Upper lobe of left lung (tissue), 6 donors: ENCODE data around the gene NPC1. TPM values are rescaled to one million over a fixed set of nuclear protein-coding genes. Genes with fewer than 3 reads are reported as not detected.
A peak's percentile ranks its signal among the peaks of the same experiment; 100 is the strongest.

Experiments
- ATAC-seq, 2 donors: fragments of 200-7000 bp; cut with Tn5 transposase; one replicate each; pipeline ENCODE4 v1.9.1; 2022; ENCODE audit warnings: mild to moderate bottlenecking in 2 of 2, moderate library complexity in 2 of 2; ENCODE audit not compliant: low FRiP score in 2 of 2
- DNase-seq, 2 donors: peaks; one replicate each; pipeline ENCODE4 v3.0.0-alpha.2; 2019 to 2020
- H3K27ac ChIP-seq, 4 donors: fragments of 200-600 bp; sonication (generic); one replicate each; pipeline ENCODE4 v1.5.1; 2016 to 2019
- H3K27me3 ChIP-seq, 4 donors: fragments of 200-600 bp; sonication (generic); one replicate each; pipeline ENCODE4 v1.5.1; 2017 to 2019
- H3K36me3 ChIP-seq, 4 donors: fragments of 200-600 bp; sonication (generic); one replicate each; pipeline ENCODE4 v1.5.1; 2016 to 2019
- H3K4me1 ChIP-seq, 4 donors: fragments of 200-600 bp; sonication (generic); one replicate each; pipeline ENCODE4 v1.5.1; 2018 to 2019
- H3K4me3 ChIP-seq, 4 donors: fragments of 200-600 bp; sonication (generic); one replicate each; pipeline ENCODE4 v1.5.1; 2017 to 2019; ENCODE audit warnings: mild to moderate bottlenecking in 2 of 4, moderate library complexity in 1 of 4
- H3K9me3 ChIP-seq, 4 donors: fragments of 200-600 bp; sonication (generic); one replicate each; pipeline ENCODE4 v1.5.1; 2018 to 2019
- POLR2A ChIP-seq, 4 donors: fragments of 450-650 bp; IDR thresholded peaks; one replicate each; pipeline ENCODE4 v1.5.1; 2016 to 2017; ENCODE audit warnings: antibody characterized with exemption in 4 of 4, mild to moderate bottlenecking in 2 of 4
- POLR2AphosphoS5 ChIP-seq, 2 donors: sonication (generic); formaldehyde crosslinking; IDR thresholded peaks; one replicate each; pipeline ENCODE4 v1.5.1; 2017; ENCODE audit warnings: antibody characterized with exemption in 2 of 2
- WGBS, 2 donors: methylation state at CpG; one replicate each; pipeline ENCODE4 v1.1.5; 2017 to 2018; 5-methylcytosine and 5-hydroxymethylcytosine counted together
- small RNA-seq, 4 donors: library from RNA; depleted of rRNA; stranded (forward); fragments of <200 nt; gene quantifications; one replicate each; pipeline ENCODE3, GENCODE V24; 2016
- total RNA-seq, 6 donors: library from RNA; depleted of rRNA in 4 of 6; stranded (reverse); fragments of >200 nt in 4 of 6; gene quantifications; one replicate each; pipeline versions ENCODE4 v1.1.0 to v1.2.1, GENCODE V29; 2016 to 2021
- TF ChIP-seq, protein P1 (sequence below), 6 experiments: fragments of 450-650 bp in 4 of 6; fragments of 200-600 bp in 2 of 6; sonication (generic) in 2 of 6; IDR thresholded peaks; one replicate each; pipeline ENCODE4 v1.5.1; 2016 to 2019; ENCODE audit warnings: antibody characterized with exemption in 6 of 6
- donor health status: DM: no; HTN: no; CAD: no; lungs with moderate emphysema.
- donor health status: DM: no; HTN: yes; CAD: no; lungs with severe emphysema.

Gene NPC1
- total RNA-seq, 6 donors from 2014 or later, result 117 to 437 (median 167) TPM

DNA sequence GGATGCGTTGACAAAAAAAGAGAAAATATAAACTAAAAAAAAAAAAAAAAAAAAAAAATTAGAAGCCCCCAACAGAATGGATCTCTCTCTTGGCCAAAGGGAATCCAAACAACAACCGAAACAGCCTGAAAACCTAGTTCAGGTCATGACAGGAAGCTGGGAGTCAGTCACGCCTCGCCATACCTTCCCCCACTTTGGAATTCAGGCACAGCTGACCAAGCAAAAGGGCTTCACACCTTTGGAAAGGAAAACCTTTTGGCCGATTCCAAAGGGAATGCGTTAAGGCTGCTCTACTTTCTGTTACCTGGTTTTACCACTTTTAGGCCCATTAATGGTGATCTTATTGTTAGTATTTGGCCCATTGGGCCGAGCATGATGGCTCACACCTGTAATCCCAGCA, 100.9 kb downstream of the NPC1 start:
- H3K27me3 ChIP-seq, result no peaks in the 10 kb centered on the region
- H3K27ac ChIP-seq, result no peak overlapping the region
- H3K9me3 ChIP-seq, result no peaks in the 10 kb centered on the region
- WGBS, 2 donors, result 94% methylated on average over 7 of the region's 7 CpGs
- H3K36me3 ChIP-seq, result peaks cover 11 to 31% (median 14%) of the 10 kb centered on the region in 4 donors
- DNase-seq (no peak), ATAC-seq (no peak)
- H3K4me3 ChIP-seq, result no peak overlapping the region
- H3K4me1 ChIP-seq, result peaks cover 4 to 14% (median 7%) of the 10 kb centered on the region in 4 donors
- TF ChIP-seq POLR2A (IDR thresholded peaks at IDR 0.05), result no peak
- TF ChIP-seq, protein P1, sequence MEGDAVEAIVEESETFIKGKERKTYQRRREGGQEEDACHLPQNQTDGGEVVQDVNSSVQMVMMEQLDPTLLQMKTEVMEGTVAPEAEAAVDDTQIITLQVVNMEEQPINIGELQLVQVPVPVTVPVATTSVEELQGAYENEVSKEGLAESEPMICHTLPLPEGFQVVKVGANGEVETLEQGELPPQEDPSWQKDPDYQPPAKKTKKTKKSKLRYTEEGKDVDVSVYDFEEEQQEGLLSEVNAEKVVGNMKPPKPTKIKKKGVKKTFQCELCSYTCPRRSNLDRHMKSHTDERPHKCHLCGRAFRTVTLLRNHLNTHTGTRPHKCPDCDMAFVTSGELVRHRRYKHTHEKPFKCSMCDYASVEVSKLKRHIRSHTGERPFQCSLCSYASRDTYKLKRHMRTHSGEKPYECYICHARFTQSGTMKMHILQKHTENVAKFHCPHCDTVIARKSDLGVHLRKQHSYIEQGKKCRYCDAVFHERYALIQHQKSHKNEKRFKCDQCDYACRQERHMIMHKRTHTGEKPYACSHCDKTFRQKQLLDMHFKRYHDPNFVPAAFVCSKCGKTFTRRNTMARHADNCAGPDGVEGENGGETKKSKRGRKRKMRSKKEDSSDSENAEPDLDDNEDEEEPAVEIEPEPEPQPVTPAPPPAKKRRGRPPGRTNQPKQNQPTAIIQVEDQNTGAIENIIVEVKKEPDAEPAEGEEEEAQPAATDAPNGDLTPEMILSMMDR (IDR thresholded peaks at IDR 0.05), result no peak

DNA sequence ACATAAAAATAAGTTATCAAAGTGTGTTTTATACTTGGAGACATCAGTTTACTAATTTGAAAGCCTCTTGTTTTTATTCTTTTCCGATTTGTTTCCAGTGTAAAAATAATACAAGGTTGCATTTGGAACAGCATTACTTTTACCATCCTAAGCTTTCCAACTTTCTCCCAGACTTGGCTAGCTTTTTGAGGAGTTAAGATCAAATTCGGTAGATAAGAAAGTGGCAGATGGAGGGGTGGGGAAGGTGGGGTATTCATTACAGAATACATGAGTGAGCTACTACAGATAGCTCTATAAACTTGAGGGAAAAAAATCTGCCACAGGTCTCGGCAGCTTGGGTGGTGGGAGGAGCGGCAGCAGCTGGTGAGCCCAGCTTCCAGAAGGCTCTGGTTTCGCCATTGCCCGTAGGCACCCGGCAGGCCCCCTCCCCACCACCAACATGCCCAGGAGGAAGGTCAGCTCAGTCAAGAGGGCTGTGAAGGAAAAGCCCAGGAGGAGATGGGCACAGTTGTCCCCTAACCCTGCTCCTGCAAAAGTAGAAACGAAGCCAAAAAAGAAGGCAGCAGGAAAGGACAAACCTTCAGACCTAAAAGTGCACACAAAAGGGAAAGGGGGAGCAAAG, 101.6 kb downstream of the NPC1 start:
- H3K27me3 ChIP-seq, result no peaks in the 10 kb centered on the region
- DNase-seq (peak in 1 of 2 donors; percentile 32), ATAC-seq (no peak)
- H3K4me1 ChIP-seq, result peaks cover 4 to 14% (median 7%) of the 10 kb centered on the region in 4 donors
- H3K27ac ChIP-seq, result no peak overlapping the region
- 66 to 68% methylated on average over 8 of the region's 8 CpGs for WGBS, 2 donors
- no peak for TF ChIP-seq POLR2AphosphoS5 (IDR thresholded peaks at IDR 0.05)
- no peak for TF ChIP-seq POLR2A (IDR thresholded peaks at IDR 0.05)
- no peaks in the 10 kb centered on the region for H3K9me3 ChIP-seq
- H3K4me3 ChIP-seq, result no peak overlapping the region
- H3K36me3 ChIP-seq, result peaks cover 16 to 38% (median 21%) of the 10 kb centered on the region in 4 donors

Small RNA genes lying within 50 kb of the gene (small RNA-seq; reads per million reads assigned to genes)
- gene AC026634.1 (0 reads per million in 4 donors), gene RF00019 (0 reads per million in 4 donors)

Other genes with a start within 250 kb of the NPC1 start
- gene RIOK3, start 133.2 kb downstream of the NPC1 start, total RNA-seq, result 10 to 100 TPM; 54.7 to 91.1 (median 60.0) TPM
- 10 to 100 TPM; 23.3 to 45.1 (median 39.8) TPM for gene RMC1, start 83.0 kb downstream of the NPC1 start, total RNA-seq
- 100 to 1,000 TPM in 2 of 6 donors, 10 to 100 TPM in 4; 50.4 to 150 (median 85.8) TPM for gene ANKRD29, start 76.4 kb upstream of the NPC1 start, total RNA-seq
- 100 to 1,000 TPM in 4 of 6 donors, 10 to 100 TPM in 2; 88.2 to 202 (median 141) TPM for gene LAMA3, start 102.9 kb upstream of the NPC1 start, total RNA-seq